NCI-H1694 treated with DMSO at 0.1 percent for 48 hours (cell line): ENCODE results near the gene KCNC1.

Experiments used
- DNase-seq: peaks from one replicate; lab custom pipeline; 2025; lab: John Stamatoyannopoulos, UW

KCNC1 gene

DNA sequence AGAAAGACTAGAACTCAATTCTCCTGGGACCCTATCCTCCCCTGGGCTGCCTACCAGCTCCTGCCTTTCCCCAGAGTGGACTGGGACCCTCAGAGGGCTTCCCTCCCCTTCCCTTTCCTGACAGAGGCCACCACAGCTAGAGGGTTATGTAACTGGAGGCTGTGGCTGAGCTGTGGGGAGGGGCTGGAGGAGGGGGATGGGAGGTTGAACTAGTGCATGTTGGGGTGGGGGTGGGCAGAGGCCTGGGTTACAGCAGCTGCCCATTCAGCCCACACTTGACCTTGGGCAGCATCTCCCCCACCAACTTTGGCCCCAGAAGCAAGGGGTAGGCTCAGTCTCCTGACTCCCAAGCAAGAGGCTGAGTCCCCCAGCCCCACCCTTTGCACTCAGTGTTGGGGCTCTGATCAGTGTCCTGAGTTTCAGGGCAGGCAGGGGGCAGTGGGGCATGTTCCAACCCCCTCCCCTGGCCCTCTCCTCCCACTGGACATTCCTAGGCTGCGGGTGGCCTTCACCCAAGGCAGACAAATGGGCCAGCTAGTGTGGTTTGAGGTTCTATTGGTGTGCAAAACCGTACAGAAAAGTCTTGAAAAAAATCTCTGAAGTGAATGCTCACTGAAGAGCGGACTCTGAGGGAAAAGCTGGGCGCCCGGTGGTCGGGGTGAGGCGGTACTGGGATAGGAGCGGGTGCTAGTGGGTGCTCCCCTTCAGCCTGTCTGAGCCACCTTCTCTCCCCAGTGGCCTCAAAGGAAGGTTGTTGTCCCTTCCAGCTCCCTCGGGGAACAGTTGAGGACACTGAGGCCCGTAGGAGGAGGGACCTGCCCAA, 3.8 kb downstream of the KCNC1 start:
- no peak for DNase-seq

DNA sequence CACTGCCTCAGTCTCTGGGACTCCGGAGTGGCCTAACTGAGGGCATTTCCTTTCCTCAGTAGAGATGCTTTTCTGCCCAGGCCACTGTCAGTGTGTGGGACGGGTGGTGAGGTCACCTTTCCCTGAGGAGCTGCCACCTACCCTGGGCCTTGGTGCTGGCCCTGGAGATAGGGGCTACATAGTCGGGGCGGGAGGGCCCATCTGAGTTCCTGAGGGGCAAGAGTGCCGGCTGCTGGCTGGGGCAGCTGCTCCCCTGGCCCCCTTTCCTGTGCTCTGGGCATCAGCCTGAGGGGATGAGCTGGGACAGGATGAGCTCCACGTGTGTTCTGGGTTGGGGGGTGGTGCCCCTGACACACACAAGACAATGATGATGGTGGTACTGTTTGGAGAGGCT, 5.4 kb downstream of the KCNC1 start:
- no peak for DNase-seq

DNA sequence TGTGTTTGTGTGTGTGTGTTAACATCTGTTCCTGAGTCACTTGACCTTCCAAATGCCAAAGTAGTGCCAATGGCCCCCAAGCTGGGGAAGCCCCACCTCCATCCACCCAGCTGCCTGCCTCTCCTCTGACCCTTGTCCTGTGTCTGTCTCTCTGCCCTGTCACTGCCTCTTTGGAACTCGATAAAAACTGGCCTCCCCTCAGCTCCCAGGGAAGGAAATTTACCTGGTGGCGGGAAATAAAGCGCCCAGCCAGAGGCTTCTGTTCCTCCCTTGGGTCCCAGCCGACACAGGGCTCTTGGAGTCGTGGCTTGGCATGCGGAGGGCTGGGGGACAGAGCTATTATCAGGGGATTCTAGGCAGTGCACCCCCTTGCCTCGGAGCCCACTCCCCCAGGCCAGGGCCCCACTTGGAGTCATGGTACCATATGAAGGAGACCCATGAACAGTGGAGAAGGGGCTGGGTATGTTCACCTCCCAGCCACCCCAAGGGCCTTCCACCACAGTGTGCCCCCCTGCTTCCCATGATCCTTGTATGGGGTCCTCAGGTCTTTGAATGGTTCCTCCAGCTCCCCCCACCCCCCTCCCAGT, 6.2 kb downstream of the KCNC1 start:
- no peak for DNase-seq

DNA sequence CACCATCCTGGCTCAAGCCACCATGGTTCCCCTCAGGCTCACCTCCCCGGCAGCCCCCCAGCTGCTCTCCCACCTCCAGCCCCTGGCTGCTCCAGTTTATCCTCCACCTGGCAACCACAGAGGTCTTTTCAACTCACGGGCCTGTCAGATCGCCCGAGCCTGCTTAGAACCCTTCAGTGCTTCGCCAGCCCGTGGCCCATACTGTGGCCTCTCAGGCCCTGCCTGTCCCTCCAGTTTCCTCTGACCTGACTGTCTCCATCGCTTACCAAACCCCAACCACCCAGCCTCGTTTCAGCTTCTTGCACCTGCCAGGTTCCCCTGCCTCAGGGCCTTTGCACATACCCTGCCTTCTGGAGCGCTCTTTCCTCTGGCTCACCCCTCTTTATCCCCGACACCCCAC, 6.9 kb downstream of the KCNC1 start:
- no peak for DNase-seq

DNA sequence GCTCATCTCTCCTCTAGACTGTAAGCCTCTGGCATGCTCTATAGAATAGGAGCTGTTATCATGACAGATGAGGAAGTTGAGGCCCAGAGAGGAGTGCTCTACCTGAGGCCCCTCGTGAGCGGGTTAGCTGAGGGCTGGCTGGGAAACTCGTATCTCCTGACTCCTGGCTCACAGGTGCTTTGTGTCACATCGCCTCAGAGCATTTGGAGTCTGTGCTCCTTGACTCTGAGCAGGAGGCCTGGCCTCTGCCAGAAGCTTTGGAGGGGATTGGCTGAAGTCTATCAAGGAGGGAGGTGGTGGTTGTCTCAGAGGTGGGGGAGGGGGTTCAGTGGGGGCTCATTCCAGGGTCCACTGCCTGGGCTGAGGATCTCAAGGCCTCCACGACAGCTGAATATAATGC, 7.4 kb downstream of the KCNC1 start:
- no peak for DNase-seq

DNA sequence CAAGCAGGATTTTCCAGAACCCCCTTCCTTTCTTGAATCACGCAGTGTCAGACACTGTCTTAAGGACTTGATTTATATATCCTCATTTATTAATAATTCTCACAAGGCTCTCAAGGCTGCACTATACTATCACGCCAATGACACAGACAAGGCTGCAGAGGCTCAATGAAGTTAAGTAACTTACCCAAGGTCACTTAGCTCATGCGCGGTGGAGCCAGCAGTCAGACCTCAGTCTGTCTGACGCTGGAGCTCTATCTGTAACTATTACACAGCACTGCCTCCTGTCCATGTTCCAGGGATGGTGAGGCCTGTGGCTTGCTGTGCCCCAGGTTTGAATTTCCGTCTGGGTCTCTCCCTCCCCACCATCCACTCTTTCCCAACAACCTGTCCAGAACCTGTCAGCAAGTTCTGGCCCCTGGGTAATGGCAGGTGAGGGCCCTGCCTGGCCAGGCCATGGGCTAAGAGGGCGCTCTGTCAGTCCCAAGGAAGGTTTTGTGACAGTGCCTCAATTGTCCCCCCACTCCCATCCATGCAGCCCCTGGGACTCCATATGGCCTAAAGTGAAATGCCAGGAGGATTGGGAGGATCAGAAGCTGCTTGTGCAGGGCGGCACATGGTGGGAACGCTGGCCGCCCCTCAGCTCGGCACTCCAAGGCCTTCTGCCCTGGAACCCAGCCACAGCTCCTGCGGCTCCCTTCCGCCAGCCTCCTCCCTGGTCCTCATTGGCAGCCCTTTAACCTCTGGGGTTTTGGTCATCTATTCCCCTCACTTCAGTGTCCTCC, 8.6 kb downstream of the KCNC1 start:
- DNase-seq, result no peak

DNA sequence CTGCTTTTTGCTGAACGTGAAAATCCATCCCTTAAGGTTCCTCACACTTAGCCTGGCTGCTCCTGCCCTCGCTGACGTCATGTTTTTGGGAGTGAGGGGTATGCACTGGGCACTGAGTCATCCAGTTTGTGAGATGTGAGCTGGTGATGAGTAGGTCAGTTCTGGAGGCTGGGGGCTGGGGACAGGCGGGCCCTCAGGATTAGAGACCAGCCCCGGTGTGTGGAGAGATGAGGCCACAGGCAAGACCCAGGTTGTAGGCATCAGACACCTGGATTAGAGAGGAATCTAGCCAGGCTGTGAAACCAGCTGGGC, 9.2 kb downstream of the KCNC1 start:
- DNase-seq, result no peak

DNA sequence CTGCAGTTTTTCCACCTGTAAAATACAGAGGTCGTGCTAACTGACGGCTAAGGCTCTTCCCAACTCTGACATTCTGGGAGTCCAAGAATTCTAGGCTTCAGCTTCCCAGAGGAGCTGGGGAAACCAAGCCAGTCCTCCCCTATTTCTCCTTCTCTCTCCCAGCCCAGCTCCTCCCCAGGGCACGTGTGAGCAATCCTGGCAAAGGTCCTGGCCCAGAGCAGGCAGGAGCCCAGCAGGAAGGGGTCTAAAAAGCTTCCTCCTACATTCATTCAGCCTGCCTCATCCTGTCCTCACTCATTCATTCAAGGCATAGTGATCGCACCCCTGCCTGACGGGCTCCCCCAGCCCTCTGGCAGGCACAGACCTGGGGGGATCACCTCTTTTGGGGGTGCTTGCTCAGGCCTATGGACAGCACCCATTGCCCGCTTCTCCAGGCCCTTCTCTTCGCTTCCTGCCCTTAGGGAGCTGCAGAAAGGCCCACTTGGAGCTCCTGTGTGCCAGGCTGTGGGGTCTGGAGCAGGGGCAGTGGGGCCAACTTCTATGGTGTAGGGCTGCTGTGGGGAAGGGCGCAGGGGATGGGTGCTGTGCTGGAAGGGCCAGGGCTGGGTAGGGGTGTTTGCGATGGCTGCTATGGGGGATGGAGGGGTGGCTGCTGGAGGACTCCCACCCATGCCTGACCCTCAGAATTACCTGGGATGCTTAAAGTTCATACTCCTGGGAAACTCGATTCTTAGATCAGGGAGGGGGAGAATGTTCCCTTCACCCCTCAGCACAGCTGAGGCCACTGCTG, 9.8 kb downstream of the KCNC1 start:
- DNase-seq, result no peak

DNA sequence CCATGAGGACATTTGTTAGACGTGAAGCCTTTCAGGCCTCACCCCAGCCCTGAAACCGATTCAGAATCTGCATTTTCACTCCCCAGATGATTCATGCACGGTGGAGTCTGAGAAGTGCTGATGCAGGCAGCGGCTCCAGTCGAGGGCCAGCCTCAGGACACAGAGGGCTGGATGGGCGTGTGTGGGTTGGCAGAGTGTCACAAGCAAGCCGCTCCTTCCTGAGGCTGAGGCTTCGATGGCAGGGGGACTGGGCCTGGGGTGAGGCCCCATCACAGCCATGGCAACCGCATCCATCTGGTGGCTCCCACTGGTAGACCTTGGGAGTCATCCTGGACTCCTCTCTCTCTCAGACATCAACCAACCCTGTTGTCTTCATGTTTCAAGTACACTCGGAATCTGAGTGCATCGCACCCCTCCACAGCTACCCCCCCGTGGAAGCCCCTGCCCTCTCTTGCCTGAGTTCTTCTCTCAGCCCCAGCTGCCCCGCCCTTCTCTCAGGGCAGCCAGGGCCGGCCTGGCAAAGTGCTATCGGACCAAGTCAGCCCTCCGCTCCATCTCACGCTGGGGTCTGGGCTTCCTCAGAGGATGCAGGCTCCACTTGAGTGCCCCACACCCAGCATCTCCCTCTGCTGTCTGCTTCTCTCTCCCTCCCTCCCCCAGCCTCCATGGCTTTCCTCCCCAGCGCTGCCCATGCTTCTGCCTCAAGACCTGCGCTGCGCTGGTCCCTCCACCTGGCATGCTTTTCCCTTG, 10.6 kb downstream of the KCNC1 start:
- DNase-seq, result no peak

DNA sequence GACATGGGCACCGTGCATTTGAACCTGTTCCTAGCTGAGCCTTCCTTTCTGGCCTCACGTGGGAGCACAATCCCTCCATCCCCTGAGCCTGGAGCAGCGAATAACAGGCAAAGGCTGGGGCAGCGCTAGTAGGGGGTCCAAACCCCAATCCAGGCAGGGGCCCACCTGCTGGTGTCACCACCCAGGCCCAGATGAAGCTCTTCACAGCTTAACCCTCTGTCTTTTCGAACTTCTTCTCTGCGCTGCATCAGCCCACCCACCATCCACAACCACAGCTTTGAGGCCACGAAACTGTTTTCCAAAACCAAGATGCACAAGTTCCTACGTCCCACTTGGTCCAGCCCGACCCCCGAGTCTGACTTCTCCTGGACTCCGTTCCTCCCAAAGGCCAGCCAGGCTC, 11.5 kb downstream of the KCNC1 start:
- no peak for DNase-seq

DNA sequence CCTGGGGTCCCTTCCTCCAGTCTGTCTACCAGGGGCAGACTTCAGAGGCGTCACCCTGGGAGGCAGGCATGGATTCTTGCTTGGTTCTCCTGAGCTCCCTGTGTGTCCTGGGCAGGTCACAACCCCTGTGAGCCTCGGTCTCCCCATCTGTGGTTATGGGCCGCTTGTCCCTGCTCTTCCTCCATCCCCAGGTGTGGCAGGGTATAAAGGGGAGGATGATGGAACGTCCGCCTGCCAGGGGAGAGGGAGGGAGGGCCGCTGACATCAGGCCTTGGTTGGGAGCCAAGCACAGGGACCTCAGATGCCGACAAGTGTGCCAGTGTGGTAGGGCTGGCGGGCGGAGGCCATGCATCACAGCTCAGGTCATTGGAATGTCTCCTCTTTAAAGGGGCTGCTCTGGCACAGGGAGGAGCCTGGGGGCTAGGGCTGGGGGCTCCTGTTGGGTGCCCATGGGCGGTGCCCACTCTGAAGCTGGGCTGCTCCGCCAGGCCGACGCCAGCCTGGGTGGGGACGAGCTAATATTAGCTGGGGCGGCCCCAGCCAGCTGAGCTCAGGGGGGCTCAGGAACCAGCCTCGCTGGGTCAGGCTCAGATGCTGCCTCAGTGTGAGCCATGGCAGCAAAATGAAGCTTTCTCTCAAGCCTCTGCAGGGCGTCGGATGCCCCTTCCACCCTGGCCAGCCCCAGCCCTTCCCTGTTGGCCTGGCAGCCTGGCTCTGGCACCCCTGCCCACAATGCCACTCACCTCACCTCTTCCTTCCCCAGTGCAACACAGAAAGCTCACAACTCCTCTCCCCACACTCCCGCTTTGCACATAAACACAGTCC, 12.8 kb downstream of the KCNC1 start:
- no peak for DNase-seq

DNA sequence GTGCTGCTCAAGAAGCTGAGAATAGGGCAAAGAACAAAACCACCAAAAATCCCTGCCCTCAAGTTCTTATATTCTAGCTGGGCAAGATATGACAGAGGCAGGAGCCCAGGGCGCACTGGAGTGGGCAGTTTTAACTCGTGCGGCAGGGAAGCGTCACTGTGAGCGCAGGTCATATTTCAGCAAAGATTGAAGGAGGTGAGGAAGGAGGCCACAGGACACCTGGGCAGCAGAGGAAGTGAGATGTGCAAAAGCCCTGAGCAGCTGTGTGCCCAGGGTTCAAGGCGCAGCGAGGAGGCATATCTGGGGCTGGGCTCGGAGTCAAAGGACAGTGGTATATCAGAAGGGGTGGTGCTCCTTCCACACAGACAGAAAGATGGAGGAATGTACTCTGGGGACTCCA, 13.5 kb downstream of the KCNC1 start:
- DNase-seq, result no peak

DNA sequence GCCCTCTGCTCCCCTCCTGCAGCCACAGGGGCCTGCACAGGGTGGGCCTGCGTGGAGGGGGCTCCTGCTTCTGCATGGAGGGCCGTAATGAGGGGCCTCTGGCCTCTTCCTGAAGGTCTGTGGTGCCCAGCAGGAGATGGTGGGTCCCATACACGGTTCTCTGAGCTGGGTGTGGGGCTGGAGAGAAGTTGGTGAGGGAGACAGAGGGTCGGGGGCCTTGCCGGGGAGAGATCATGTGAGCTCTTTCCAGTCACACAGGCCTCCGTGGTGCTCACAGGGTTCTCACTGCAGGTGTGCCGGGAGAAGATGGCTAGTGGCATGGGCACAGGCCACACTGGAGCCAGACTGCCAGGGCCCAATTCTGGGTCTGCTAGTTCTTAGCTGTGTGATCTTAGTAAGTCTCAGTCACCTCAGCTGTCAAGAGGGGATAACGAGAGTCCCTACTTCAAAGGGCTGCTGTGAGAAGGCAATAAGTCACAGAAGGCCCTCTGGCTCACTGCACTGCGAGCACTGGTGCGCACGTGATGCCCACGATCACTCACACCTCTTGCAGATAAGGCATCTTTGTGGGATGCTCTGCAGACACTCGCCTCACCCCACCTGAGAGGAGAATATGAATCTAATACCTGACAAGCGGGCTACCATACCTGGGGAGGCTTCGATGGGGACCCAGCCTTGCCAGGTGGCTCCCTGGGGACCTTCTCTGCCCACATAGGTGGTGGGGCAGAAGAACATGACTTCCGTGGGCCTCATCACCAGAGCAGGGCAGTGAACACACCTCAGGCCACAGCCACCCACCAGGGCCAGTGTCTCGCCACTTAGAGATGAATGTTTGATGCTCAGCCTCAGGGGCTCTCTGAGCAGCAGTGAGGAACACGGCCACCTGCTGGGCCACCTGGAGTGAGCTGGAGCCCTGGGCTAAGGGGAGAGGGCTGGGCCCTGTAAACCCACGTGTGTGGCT, 14.5 kb downstream of the KCNC1 start:
- no peak for DNase-seq

DNA sequence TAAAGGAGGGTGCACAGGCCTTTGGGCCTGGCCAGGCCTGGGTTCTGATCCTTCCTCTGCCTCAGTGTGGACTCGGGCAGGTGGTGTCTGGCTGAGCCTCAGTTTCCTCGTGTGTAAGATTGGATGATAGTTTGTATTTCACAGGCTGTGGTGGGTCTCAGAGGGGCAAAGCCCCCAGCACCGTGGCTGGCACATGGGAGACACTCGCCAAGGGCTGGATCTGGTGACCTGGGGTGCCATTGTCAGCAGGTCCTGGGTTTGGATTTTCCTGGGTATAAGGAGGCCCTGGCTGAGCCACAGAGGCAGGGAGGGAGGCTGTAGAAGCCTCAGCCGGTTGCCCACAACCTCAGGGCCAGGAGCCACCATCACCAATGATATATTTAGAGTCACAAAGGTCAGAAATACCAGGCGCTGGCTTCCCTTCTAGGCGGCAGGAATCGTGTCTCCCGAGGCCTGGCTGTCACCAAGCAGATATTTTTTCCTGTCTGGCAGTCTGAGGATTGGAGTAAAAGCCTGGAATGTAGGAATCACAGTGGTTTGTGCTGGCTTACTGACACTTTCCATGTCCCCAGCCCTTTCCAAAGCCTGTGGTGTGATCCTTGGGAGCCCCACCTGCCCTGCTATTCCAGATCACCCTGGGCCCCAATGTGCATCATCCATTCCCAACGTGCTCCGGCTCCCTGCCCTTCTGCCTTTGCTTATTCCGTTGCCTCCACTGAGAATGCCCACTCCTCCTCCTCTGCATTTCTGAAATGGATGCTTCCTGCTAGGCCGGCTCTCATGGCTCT, 15.6 kb downstream of the KCNC1 start:
- no peak for DNase-seq

DNA sequence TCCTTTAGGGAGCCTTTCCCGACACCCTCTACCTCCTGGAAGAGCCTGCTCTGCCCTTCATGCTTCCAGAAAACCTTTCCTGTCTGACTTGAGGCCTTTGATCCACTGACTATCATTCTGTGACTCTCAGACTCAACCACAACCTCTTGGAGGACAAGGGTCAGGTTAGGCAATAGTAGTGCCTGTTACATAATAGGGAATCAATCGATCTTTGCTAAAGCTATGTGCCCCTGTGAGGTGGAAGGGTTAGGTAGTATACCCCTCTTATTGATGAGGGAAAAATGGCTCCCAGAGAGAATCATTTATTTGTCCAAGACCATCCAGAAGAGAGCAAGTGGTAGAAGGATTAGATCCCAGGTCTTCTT, 16.2 kb downstream of the KCNC1 start:
- DNase-seq, result no peak

DNA sequence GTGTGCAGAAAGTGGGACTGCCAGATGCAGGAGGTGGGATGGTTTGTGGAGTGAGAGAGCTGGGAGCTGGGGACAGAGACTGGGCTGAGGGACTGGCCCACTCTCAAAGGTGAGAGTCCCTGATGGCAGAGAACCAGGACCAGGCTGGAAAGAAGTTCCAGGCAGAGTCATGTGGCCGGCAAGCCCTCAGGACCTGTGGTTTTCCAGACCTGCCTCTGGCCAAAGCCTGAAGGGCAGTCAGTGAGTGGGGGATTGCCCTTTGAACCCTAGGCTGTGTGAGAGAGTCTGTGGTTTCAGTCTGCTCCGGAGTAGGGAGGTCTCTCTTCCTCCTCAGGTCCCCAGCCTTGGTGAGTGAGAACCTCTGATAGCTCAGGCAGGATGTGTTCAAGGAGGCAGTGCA, 17.0 kb downstream of the KCNC1 start:
- no peak for DNase-seq

DNA sequence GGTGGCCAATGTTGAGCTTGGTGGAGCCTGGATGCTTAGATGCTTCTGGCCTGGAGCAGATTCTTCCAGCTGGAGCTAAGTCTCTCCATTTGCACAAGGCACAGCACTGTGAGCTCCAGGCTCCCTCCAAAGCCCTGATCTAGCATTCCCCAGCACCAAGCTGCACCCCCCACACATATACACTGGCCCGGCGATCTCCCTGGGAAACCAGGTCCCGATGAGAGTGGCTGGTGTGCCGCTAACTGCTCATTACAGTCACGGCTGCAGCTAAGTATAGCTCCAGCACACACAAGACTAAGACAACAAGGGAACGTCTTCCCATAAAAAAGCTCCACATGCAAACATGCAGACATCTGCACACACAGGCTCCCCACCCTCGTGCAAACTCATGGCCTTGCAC, 17.6 kb downstream of the KCNC1 start:
- DNase-seq, result no peak

DNA sequence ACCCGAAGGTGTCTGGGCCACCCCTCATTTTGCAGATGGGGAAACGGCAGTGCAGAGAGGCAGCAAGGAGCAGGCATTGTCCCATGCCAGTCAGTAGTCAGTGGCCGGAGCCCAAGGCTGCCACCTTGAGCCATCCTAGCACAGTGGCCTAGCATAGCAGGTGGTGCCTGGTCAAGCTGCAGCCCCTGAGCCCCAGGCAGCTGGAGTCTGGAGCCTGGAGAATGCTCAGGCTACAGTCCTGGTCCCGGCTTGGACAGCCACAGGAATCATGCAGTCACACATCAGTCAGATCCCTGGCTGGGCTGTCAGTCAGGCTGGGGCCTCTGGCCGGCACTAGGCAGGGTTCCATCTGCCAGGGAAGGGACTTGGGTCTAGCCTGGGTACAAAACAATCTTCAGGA, 18.6 kb downstream of the KCNC1 start:
- DNase-seq, result no peak

DNA sequence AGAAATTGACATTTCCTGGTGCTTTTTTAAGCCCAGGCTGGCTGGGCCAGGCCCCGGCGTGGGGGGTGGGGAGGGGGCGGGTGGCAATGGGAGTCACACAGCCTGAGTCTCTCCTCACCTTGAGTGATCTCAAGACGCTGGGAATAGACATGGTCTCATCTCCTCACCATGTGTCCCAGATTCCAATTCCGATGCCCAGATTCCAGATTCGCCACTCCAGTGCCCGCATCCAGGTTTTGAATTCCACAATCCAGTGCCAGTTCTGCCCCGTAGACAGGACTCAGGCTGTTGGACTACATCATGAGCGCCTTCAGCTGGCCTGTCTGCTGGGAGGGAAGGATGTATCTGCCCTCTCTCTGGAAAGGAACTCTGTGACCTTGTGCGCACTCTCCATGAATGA, 19.1 kb downstream of the KCNC1 start:
- no peak for DNase-seq
